HEK293 (cell line): ENCODE measurements around the gene ZNF787.

ENCODE experiments used
- ZNF23 ChIP-seq: fragments of 450-650 bp; formaldehyde crosslinking; IDR thresholded peaks from 2 replicates; pipeline ENCODE4 v1.5.1; 2016; ENCODE audit warnings: missing biosample characterization, missing genetic modification characterization, borderline replicate concordance
- TF ChIP-seq, protein P1 (sequence below): fragments of 450-650 bp; formaldehyde crosslinking; IDR thresholded peaks from 2 replicates; pipeline ENCODE4 v1.5.1; 2016; ENCODE audit warnings: missing biosample characterization, missing genetic modification characterization

DNA sequence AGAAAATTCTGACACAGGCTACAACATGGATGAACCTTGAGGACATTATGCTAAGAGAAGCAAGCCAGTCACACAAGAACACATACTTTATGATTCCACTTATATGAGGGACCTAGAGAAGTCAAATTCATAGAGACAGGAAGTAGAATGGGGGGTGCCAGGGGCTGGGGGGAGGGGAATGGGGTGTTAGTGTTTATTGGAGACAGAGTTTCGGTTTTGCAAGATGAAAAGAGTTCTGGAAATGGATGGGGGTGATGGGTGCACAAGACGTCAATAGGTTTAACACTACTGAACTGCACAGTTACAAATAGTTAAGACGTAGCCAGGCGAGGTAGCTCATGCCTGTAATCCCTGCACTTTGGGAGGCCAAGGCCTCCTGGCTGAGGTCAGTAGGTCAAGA is 3.5 kb upstream of the ZNF787 start:
- TF ChIP-seq, protein P1, sequence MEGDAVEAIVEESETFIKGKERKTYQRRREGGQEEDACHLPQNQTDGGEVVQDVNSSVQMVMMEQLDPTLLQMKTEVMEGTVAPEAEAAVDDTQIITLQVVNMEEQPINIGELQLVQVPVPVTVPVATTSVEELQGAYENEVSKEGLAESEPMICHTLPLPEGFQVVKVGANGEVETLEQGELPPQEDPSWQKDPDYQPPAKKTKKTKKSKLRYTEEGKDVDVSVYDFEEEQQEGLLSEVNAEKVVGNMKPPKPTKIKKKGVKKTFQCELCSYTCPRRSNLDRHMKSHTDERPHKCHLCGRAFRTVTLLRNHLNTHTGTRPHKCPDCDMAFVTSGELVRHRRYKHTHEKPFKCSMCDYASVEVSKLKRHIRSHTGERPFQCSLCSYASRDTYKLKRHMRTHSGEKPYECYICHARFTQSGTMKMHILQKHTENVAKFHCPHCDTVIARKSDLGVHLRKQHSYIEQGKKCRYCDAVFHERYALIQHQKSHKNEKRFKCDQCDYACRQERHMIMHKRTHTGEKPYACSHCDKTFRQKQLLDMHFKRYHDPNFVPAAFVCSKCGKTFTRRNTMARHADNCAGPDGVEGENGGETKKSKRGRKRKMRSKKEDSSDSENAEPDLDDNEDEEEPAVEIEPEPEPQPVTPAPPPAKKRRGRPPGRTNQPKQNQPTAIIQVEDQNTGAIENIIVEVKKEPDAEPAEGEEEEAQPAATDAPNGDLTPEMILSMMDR (tag by site-specific recombination): no peak
- TF ChIP-seq ZNF23 (tag by site-specific recombination): no peak
